Measurements from ENCODE around the gene SMIM22.

SMIM22 gene

DNA sequence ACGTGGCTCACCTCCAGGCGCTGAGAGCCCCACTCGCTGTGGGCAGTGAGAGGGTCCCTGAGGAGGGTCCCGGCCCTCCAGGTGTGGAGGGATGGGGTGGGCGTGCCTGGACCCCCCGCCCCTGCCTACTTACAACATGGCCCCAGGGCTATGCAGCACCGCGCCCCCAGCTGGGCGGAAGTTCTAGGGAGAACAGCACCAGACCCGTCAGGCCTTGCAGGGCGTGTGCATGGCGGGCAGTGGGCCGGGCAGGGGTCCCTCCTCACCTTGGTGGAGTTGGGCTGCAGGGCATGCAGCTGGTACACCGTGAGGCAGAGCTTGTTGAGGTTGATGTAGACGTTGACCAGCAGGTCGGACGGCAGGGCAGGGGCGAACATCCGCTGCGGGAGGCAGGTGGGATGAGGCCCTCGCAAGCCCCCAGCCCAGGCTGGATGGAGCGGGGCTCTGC lies 2.7 kb downstream of the SMIM22 start:
- no peak for DNase-seq

DNA sequence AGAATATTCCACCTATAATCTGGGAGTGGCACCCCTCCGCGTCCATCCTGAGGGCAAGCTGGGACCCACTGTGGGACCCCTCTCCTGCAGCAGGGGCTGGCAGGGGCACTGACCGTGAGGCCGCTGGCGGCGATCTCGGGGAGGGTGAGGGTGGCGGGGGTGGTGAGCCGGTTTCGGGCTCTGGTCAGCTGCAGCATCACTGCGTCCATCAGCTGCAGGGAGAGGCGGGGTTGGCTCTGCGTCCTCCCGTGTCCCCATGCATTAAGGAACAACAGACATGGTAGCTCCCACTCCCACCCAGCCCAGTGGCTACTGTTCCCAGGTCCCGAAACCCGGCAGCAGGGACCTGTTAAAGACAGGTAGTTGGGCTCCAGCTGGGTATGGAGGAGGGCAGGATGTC lies 3.3 kb downstream of the SMIM22 start:
- no peak for DNase-seq

DNA sequence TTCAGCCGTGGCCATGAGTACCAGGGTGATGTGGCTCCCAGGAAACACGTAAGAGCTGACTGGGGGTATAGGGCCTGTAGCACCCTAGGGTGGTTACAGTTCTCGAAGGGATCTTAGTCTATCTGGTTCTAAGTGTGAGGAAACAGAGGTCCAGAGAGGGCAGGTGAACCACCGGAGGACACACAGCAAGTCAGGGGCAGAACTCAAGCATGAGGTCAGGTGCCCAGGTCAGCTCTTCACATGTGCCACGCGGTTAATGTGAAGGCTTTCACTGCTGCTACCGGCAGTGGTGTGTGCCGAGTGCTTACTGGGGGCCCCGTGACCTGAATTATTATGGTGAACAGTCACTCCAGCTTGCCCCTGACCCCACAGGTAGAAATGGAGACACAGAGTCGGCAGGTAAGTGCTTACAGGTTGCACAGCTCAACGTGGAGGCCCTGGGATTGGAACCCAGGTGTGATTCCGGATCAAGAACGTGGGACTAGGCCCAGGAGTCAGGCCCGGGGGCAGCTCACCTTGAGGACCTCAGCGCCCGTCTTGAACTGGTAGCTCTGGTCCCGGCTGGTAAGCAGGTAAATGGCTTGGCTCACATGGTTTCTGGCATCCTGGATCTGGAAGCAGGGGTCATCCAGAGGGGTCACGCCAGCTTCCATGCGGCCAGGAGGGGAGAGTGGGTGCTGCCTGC lies 4.1 kb downstream of the SMIM22 start:
- no peak for DNase-seq

DNA sequence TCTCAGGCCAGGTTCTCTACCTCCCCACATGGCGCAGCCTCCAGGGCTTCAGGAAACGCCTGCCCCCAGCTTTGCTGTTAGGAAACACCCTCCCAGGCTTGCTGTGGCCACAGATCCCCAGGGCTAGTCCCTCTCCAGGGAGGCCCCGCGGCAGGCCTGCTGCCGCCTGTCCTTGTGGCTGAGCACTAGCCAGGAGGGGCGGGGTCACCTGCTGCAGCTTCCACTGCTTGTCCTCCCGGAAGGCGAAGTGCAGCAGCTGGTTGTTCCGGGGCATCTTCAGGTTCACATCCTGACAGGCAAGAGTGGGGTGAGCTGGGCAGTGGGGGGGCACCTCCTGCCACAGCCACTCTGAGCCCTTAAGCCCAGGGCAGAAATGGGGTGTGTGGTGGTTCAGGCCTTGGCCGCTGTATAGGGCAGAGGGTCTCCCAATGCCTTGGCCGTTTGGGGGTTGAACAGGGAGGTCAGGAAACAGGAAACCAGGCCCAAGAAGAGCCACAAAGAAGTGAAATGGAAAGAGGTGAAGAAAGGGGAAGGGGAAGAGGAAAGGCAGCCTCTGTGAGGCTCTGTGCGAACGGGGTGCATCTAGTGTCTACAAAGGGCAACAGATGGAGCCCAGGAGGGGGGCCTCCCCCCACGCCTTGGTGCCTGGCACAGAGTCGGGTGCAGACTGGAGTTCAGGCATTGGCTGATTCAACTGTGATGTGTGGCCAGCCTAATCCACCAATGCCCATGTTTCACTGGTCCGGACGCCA lies 5.3 kb downstream of the SMIM22 start:
- no peak for DNase-seq

- DNase-seq = no peak
Measured at GRCh38 chr16:4801051-4801961, 6.1 kb downstream of the SMIM22 start.

DNA sequence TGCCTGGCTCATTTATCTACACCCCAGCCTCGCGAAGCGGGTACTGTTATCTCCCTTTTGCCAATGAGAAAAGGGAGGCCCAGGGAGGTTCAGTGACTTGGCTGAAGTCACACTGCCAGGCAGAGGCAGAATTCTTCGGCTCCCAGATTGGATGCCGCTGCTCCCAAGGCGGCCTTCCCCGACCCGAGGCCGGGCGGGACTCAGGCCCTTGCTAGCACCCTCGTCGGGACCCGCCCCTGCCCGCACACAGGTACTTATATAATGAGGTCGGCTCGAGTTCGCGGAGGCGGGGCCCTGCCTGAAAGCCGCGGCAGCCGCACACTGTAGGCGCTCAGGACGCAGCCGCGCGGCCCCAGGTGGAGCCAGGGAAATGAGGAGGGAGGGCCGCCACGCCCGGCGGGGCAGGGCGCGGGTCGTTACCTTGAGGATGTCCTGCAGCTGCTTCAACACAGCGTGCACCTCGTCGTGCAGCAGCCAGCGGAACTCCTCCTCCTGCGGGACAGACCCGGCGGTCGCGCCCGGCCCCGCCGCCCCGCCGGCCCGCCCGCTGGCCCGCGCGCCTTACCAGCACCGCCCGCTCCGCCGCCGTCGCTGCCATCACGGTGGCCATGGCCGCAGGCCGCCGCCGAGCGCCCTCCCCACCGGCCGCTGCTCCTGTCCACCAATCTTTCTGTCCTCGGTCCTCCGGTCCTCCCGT lies 6.9 kb downstream of the SMIM22 start, which contains the start of gene ROGDI:
ROGDI (minus strand) TSS at position 672 of the 697 bp plus-strand sequence; CDS start at position 610, 62 bp downstream.
- no peak for DNase-seq

DNA sequence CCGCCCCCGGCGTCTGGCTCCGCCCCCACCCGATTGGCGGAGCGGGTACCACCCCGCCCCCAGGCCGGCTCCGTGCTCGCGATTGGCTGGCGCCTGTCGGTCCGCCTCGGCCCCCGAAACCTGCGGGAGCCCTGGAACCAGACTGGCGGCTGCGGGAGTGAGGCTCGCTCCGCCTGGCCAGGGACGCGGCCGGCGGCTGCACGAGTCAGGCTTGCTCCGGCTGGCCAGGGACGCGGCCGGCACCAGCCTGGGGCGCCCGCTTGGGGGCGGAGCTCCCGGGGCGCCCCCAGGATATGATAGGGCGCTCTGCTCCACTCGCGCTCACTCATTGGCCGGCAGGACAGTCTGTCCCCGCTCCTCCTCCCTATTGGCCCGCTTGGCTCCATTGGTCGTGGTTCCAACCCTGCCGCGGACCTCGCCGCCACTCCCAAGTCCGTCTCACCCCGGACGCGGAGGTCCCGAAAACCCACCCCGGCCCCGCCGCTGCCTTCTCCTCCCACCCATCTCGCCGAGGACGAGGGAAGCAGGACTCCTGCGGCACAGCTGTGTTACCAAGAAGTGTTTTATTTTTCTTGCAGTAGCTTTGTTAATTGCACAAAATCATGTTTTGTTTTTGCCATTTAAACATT lies 7.6 kb downstream of the SMIM22 start:
- peak; percentile 56 for DNase-seq

DNA sequence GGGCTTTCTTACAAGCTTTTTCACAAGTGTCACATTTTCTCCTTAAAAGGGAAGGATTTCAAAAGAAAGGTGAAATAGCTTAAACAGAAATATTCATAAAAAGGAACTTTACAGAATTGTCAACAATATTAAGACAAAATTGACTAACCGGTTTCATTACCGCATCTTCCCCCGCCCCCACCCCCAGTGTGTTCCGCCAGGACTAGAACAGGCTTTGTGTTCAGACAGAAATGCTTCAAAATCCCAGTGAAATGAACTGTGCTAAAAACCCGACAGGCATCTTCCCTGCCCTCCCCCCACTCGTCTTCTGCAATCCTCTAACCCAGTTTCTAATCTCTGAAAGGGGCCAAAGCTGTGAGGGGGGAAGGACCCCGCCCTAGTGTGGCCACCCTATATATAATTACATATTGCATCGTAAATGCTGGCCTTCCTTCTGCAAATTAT lies 8.3 kb downstream of the SMIM22 start:
- no peak for DNase-seq

GRCh38 chr16:4803898-4804762 lies 9.0 kb downstream of the SMIM22 start:
- DNase-seq = no peak

DNA sequence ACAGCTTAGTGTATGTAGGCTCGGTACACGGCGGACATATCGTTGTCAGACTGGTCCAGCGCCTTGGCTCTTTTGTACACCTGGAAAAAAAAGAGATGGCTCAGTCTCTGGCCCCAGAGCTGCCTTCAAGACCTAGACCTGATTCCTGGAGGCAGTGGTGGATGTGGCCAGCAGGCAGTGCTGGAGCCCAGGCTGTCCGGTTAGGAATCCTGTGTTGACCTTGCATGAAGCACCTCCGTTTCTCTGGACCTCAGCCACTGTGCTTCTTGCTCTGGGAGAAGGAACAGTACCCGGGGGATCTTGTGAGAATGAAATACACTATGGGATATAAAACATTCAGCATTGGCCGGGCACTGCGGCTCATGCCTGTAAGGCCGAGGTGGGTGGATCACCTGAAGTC lies 10.1 kb downstream of the SMIM22 start:
- DNase-seq = no peak

DNA sequence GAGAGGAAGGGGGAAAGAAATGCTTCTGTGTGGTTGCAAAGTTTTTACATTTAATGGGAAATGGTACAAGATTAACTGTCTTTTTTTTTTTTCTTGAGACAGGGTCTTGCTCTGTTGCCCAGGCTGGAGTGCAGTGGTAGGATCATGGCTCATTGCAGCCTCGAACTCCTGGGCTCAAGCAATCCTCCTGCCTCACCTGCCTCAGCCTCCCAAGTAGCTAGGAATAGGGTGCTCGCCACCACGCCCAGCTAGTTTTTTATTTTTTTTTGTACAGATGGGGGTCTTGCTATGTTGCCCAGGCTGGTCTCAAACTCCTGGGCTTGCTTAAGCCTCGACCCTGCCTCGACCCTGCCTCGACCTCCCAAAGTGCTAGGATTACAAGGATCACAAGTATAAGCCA lies 11.1 kb downstream of the SMIM22 start:
- no peak for DNase-seq

DNA sequence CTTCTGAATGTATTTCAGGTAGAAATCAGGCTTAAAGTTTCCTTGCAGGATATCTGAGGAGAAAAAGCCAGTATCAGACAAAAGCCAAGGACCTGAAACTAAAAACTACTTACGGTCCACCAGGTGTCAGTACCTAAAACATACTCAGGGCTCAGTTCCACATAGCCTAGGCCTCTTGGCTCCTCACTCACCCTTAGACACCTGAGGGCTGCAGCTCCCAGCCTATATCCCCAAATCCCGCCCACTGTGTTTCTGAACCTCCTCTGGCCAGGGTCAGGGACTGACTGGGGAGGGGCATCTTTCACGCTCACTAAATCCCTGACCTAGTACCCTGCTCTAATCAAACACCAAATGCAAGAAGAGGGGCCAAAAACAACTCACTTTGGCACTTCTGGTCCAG lies 16.1 kb downstream of the SMIM22 start:
- no peak for DNase-seq

DNA sequence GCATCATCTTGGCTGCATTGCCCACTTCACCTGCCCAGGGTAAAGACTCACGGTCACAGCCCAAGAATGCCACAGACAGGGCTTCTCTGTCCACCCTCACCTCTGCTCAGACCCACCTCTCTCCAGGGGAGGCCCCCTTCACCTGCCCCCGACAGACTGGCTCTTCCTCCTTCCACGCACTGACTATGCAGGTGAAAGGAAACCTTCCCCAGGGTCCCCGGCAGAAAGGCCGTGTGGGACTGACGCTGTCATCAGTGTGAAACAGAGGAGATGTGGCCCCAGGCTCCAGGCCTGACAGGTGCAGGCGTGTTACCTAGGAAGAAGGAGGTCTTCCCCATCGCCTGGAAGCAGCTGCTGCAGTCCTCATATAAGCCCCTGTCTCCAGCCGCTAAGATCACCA lies 16.6 kb downstream of the SMIM22 start:
- no peak for DNase-seq

GRCh38 chr16:4813251-4814003 lies 18.3 kb downstream of the SMIM22 start:
- DNase-seq = no peak

DNA sequence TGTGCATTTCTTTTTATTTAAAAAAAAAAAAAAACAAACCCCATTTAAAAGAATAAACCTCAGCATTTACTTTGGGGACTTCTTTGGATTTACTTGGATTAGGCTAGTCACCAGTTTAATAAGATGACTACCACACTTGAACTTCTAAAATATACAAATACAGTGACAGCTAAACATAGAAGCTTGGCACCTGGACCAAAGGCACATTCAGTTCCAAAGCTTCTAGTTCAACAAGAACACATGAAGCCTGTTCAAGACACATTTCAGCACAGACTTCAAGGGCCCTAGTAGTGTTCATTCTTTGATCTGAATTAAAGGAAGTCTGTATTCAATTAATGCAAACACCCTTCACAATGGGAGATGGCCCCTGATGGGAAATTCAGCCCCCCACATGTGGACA lies 18.9 kb downstream of the SMIM22 start:
- no peak for DNase-seq

DNA sequence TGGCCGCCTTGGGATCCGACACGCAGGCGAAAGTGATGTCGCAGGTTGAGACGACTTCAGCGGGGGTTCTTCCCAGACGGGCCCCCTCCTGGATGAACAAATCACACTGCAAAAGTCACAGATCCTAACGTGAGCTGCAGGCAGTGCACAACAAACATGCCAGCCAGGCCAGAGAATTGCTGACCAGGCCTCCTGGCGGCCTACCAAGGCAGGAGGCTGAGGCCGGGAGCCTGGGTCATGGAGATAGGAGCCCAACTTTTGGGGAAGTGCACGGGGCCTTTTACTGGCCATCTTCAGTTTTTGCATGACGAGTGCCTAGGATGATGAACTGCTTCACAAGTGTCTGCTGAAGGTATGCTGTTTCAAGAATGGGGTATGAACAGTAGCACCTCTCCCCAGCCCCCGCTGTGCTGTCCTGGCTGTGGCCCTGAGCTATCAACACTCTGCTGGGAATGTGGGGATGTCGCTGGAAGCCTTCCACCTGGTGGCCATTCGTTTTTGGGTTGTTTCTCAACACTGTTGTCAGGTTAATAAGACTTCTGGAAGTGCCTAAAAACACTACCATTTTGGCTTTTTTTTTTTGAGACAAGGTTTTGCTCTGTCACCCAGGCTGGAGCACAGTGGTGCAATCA lies 19.5 kb downstream of the SMIM22 start:
- DNase-seq = no peak

DNA sequence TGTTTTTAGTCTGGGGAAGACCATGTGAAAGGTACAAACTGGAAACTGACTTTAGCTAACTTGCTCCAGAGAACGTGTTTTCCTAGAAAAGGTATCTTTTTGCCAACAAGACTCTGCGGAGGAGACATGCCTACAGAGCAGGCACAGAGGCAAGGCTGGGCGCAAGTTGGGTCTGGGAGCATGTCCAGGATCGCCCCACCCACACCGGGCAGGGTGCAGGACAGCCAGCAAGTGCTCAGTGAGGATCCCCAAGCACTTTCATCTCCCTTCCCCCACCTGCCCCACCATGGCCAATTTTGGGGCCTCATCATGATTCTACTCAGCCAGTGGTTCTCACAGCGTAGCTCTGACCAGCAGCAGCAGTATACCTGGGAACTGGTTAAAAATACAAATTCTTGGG lies 25.5 kb downstream of the SMIM22 start:
- DNase-seq = no peak

DNA sequence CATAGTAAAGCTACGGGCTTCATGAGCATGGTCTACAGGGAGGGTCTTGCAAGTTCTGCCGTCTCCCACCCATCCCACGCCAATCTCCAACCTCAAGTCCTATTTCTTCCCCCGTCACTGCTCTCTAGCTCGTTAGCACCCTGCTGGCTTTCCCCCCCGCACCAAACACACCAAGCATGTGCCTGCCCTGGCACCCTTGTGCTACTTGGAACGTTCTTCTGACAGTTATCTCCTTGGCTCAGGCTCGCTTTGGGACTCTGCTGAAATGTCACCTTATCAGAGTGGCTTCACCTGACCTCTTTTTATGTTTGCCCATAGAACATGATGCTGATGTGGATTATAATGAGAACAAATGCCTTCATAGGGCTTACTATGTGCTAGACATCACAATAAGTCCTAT lies 30.0 kb downstream of the SMIM22 start:
- no peak for DNase-seq

DNA sequence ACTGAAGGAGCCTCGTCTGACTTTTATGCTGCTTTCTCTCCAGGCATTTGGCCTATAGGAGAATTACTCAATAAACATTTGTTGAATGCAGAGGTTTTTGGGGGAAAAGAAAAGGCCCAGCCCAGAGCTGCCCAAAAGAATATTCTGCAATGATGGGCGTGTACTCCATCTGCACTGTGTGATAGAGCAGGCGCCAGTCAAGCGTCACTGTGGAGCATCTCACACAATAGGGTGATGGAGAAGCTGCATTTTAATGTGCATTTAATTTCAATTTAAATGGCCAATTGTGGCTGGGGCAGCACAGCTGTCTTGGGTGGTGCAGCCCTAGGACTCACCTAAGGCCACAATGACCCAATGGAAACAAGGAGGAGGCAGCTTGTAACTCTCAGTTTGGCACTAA lies 31.4 kb downstream of the SMIM22 start:
- no peak for DNase-seq

DNA sequence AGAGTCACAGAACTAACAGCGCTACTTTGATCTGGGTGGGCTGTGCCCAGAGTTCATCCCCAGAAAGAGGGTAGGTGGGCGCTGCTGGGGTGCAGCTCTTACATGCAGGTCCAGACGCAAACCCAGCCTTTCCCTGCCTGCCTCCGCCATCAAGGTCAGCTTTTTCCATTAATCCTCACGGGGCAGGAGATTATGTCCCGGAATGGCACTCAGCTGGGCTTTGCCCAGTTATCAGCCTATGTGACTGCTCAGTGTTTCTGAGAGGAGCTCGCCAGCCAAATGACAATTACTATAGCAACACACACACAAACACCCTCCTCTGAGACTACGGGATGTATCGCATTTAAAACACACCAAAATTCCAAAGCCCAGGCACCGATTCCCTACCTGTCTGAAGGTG lies 31.8 kb downstream of the SMIM22 start:
- no peak for DNase-seq
